Non-pigmented ciliary epithelial cell (primary cell): Measurements from ENCODE around the gene CSF1R.
"Not testable (repeated sequence)": the region's sequence is repeated elsewhere in the genome, so short reads cannot be mapped to it uniquely, and the experiment has no call there.

Experiments used
- DNase-seq: peaks from one replicate; pipeline ENCODE4 v3.0.0-alpha.2; 2010; ENCODE audit warnings: low read depth

CSF1R gene

DNA sequence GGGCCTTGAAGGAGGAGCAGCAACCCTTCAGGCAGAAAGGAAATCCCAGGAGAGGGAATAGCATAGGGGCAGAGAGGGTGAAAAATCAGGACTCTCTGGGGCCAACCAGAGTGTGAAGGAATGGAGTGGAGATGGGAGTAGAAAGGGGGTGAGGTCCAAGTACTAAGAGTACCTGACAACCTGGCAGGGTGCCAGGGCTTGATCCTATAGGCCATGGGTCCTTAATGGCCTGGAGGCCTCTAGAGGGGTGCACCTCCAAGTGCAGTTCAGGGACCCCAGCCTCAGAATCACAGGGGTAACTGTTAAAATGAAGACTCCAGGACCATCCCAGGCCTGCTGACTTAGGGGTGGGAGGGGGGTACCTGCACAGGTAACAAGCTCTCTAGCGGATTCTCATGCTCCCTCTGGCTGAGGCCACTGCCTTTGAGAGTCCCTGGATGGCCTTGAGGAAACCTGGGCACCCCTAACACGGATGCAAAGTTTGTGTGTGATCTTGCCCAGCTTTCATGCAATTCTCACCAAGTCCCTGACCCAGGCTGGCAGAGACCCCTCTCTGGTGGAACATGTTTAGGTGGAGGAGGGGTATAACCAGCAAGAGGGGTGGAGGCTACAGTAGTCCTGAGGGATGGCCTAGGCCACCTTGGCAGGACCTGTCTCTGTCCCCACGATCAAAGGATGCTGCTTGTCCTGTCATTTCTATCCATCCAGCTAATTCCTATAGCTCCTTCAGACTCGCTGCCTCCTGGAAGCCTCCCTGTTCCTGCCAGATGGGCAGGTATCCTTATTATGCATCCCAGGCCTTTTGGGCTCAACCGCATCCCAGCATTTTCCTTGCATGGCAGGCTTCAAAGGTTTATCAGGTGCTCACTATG lies 17.6 kb upstream of the CSF1R start:
- DNase-seq, result no peak

- no peak for DNase-seq
Measured at GRCh38 chr5:150101023-150101422, 14.7 kb upstream of the CSF1R start.

GRCh38 chr5:150097152-150097551 lies 10.8 kb upstream of the CSF1R start:
- DNase-seq, result no peak

GRCh38 chr5:150092159-150092787 lies 5.9 kb upstream of the CSF1R start:
- DNase-seq, result no peak

GRCh38 chr5:150085191-150085912 lies 1.0 kb downstream of the CSF1R start:
- DNase-seq, result no peak

- not testable (repeated sequence) for DNase-seq
Measured at GRCh38 chr5:150084754-150085153, 1.6 kb downstream of the CSF1R start.

- DNase-seq, result no peak
Measured at GRCh38 chr5:150082889-150083288, 3.5 kb downstream of the CSF1R start.

GRCh38 chr5:150082374-150082773 lies 4.0 kb downstream of the CSF1R start:
- no peak for DNase-seq

DNA sequence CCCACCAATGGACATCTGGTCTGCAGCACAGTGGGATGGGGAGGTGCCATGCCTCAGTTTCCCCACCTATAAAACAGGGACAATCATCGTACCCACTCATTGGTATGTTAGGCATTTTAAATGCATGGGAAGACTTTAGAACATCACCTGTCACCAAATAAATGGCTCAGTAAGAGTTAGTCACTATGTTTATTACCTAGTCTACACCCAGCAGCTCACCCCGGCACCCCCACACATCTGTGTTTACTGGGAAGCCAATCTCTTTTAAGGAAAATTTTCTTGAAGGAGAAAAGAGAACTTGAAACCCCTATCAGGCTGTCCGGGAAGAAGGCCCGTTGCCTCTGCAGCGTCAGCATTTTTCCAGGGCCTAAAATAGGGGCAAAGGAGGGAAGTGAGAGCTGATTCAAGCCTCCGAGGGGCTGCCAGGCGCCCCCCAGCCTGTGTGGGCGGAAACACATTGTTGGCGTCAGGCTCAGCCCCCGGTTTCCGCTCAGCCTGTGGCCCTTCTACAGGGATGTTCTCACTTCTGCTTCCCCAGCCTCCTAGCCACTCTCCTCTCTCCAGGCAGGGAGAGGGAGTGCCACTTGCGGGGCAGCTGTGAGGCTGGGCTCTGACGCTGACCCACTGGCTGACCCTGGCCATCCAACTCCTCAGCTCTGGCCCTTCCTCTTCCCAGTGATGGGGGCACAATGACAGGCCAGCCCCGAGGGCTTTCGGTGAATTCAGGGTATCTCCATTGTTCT lies 4.6 kb downstream of the CSF1R start:
- DNase-seq, result no peak

DNA sequence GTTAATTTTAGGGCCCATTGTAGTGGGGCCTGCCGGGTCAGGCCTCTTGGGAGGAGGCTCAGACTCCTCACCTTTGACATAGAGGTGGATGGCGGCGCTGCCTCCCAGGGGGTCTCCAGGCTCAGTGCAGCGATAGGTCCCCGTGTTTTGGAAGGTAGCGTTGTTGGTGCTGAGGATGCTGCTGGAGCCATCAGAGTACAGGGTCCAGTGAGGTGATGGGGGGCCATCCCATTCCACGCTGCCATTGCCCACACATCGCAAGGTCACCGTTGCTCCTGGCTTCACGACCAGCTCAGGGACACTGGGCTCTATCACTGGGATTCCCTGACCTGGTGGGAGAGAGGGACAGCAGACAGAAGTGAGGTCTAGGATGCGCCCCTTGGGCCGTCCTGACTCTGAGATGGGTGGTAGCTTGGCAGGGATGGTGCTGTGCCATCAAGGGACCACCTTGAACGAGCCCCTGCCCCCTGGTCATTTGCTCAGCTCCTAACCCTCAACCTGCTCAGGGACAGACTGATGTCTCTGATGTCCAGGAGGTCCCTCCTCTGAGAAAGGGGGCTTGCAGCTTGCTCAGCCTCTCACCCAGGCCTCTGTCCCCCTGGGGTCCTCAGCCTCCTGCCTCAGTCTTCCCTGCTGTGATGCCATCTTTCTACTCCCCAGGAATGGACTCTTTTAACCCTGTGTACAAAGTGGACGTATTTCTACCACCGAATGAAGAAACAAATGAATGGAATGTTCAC lies 5.5 kb downstream of the CSF1R start:
- no peak for DNase-seq

- no peak for DNase-seq
Measured at GRCh38 chr5:150079909-150080461, 6.4 kb downstream of the CSF1R start.

DNA sequence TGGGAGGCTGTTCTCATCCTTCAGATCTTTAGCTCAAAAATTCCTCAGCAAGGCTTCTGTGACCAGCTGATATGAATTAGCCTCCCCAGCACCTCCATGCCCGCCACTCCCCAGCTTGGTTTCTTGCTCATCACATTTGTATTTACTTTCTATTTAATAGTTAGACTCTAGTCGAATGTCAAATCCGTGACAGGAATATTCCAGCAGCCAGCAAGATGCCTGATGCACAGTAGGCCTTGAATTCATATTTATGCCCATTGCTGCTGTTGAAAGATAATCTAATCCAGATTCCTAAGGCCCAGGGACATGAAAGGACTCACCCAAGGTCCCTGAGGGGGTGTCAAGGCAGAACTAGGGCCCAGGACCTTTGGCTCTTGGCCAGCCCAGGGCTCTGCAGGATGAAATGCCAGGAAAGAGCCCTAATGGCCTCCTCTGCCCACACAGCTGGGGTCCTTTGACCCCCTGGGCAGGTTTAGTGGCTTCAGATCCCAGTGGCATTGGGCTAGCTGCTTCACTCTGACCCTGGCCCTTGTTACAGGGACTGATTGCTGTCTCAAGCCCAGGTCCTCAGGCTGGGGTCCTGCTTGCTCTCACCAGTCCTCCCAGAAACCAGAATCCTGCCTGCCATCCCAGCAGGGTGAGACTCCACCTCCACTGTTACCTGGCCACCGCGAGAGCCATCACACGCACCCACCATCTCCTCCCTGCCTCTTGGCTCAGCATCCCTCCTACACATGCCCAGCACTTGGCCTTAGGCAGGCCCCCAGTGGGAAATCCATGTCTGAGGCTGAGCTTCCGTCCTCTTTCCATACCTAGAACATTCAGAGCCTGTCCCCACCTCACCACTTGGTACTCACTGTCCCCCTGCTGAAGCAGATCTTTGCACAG lies 7.3 kb downstream of the CSF1R start:
- DNase-seq, result no peak

GRCh38 chr5:150077996-150078801 lies 8.2 kb downstream of the CSF1R start:
- DNase-seq, result no peak

DNA sequence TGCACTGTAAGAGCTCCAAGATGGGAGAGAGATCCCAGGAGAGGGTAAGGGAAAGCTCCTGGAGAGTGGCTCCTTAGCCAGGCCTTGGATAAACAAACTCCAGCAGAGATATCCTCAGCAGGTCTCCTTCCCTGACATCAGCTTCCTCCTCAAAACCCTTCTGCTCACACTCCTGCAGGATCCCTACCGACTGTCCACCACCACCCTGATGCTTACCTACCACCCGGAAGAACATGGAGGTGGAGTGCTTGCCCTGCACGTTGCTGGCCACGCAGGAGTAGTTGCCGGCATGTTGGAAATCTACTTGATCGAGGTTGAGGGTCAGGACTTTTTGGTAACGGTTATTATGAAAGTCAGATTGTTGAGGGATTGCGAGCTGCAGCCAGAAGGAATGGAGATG lies 9.3 kb downstream of the CSF1R start:
- no peak for DNase-seq

GRCh38 chr5:150075806-150076205 lies 10.5 kb downstream of the CSF1R start:
- no peak for DNase-seq

DNA sequence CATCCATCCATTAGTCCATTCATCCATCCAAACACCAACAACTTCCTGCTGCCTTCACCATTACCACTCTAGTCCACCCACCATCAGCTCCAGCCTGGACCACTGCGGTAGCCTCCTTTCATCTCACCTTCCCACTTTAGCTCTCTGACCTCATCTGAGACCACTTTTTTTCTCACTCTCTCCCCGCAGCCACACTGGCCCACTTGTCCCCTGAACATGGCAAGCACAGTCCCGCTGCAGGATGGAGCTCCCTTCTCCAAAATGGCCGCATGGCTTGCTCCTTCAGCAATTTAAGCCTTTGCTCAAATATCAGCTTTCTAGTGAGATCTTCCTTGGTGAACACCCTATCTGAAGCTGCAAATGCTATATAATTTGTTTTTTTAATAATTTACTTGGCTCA lies 11.1 kb downstream of the CSF1R start:
- DNase-seq, result no peak

- no peak for DNase-seq
Measured at GRCh38 chr5:150073677-150074076, 12.7 kb downstream of the CSF1R start.

DNA sequence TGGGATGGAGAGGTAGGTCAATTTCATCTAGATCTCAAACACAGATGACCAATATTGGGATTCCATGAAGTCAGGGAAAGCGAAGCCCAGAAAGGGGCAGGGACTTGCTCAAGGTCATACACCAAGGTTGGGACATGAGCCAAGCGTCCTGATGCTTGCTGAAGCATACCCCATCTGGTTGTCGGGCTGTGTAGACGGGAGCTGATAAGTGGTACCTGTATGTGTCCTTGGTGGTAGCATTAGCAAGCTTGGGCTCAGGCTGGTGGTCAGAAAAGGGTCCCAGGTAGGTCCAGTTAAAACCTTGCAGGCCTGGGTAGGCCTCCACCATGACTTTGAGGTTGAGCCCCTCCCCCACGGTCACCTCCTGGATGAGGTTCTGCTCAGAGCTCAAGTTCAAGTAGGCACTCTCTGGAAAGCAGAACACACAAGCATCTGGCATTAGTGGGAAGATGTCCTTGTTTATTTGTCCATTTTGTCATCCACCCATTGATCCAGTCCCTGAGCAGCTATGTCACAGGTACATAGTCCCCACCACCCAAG lies 13.2 kb downstream of the CSF1R start:
- DNase-seq, result no peak

DNA sequence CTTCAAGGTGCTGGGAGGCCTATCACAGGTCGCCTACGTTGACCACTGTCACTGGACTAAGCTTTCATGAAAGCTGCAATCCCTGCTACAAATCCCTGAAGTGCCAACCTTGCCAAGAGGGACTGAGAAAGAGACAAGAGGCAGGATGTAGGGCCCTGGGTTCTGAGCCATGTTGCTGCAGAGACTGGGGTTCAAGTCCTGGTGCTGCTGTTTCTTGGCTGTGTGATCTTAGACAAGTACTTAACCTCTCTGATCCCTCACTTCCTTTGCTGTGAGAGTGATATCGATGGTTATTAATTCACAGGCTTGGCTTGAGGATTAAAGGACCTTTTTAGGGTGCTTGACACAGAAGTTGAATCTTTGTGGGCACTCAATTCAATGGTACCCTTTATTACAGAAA lies 15.5 kb downstream of the CSF1R start:
- DNase-seq, result no peak
